Tibial nerve (tissue), 4 donors: ENCODE data around the gene PDGFA. TPM values are rescaled to one million over a fixed set of nuclear protein-coding genes. Genes with fewer than 3 reads are reported as not detected.

Source experiments
- DNase-seq, 2 donors: peaks; one replicate each; pipeline ENCODE4 v3.0.0-alpha.2; 2019; ENCODE audit warnings: low spot score in 2 of 2
- H3K27ac ChIP-seq, 4 donors: fragments of 200-600 bp; sonication (generic) in 3 of 4; one replicate each; pipeline ENCODE4 v1.5.1; 2017 to 2019; ENCODE audit warnings: mild to moderate bottlenecking in 1 of 4
- H3K27me3 ChIP-seq, 2 donors: fragments of 200-600 bp; sonication (generic) in 1 of 2; one replicate each; pipeline versions ENCODE4 v1.5.1 to v1.6.0; 2017 to 2019
- H3K36me3 ChIP-seq, 3 donors: fragments of 200-600 bp; sonication (generic); one replicate each; pipeline ENCODE4 v1.5.1; 2018 to 2019
- H3K4me1 ChIP-seq, 4 donors: fragments of 200-600 bp; sonication (generic) in 3 of 4; one replicate each; pipeline ENCODE4 v1.5.1; 2017 to 2019
- H3K4me3 ChIP-seq, 4 donors: fragments of 200-600 bp; sonication (generic) in 3 of 4; one replicate each; pipeline ENCODE4 v1.5.1; 2017 to 2019; ENCODE audit warnings: mild to moderate bottlenecking in 1 of 4, moderate library complexity in 1 of 4
- H3K9me3 ChIP-seq, 4 donors: fragments of 200-600 bp; sonication (generic) in 3 of 4; one replicate each; pipeline ENCODE4 v1.5.1; 2017 to 2019
- EP300 ChIP-seq, 2 donors: sonication (generic); formaldehyde crosslinking; IDR thresholded peaks; one replicate each; pipeline ENCODE4 v1.6.1; 2017; ENCODE audit warnings: antibody characterized with exemption in 2 of 2, mild to moderate bottlenecking in 1 of 2
- POLR2A ChIP-seq, 2 donors: fragments of 450-650 bp; IDR thresholded peaks; one replicate each; pipeline ENCODE4 v1.6.1; 2017; ENCODE audit warnings: antibody characterized with exemption in 2 of 2, mild to moderate bottlenecking in 2 of 2, moderate library complexity in 2 of 2
- WGBS, 2 donors: methylation state at CpG; one replicate each; pipeline ENCODE4 v1.1.5; 2018; 5-methylcytosine and 5-hydroxymethylcytosine counted together
- total RNA-seq, 4 donors: library from RNA; depleted of rRNA; stranded (reverse); fragments of >200 nt; gene quantifications; one replicate each; pipeline ENCODE4 v1.1.0, GENCODE V29; 2016
- TF ChIP-seq, protein P1 (sequence below), 5 experiments: fragments of 200-600 bp in 3 of 5; fragments of 450-650 bp in 2 of 5; sonication (generic) in 3 of 5; IDR thresholded peaks; one replicate each; pipeline ENCODE4 v1.5.1; 2016 to 2019; ENCODE audit warnings: antibody characterized with exemption in 5 of 5, mild to moderate bottlenecking in 3 of 5, moderate library complexity in 2 of 5

PDGFA gene
- total RNA-seq, 4 donors from 2014 or later: 33.4 to 84.1 (median 40.6) TPM

DNA sequence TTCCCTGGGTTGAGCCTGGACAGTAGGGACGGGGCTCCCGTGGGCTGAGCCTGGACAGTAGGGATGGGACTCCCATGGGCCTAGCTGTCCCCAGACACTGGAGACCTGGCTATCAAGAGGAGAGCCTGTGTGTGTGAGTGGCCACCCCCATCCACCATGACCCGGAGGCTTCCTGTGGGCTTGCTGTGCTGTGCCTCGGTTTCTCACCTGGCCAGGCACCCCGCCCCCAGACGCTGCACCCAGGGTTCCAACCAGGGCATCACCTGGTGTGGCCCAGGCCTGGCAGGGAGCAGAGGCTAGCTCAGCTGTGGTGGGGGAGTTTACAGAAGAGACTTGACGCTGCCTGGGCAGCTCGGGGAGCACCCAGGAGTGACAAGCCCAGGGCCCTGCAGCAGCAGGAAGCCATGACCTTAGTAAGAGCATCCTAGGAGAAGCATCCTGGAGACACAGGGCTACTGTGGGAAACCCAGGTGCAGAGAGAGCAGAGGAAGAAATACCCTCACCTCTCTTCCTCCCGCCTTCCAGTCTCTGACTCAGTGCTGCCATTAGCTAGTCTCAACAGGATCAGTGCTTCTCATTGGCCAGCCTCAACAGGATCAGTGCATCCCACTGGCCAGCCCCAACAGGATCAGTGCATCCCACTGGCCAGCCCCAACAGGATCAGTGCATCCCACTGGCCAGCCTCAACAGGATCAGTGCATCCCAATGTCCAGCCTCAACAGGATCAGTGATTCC lies 61.0 kb downstream of the PDGFA start:
- DNase-seq: no peak
- no peak overlapping the region for H3K4me3 ChIP-seq
- no peaks in the 10 kb centered on the region for H3K9me3 ChIP-seq
- no peaks in the 10 kb centered on the region for H3K36me3 ChIP-seq
- H3K27me3 ChIP-seq: peaks cover 0 to 4% of the 10 kb centered on the region in 2 donors
- WGBS, 2 donors: 87 to 93% methylated on average over 7 of the region's 9 CpGs
- no peak overlapping the region for H3K27ac ChIP-seq
- H3K4me1 ChIP-seq: peaks cover 0 to 44% (median 20%) of the 10 kb centered on the region in 4 donors
- TF ChIP-seq EP300 (IDR thresholded peaks at IDR 0.05) (no peak), POLR2A (IDR thresholded peaks at IDR 0.05) (no peak)
- TF ChIP-seq, protein P1, sequence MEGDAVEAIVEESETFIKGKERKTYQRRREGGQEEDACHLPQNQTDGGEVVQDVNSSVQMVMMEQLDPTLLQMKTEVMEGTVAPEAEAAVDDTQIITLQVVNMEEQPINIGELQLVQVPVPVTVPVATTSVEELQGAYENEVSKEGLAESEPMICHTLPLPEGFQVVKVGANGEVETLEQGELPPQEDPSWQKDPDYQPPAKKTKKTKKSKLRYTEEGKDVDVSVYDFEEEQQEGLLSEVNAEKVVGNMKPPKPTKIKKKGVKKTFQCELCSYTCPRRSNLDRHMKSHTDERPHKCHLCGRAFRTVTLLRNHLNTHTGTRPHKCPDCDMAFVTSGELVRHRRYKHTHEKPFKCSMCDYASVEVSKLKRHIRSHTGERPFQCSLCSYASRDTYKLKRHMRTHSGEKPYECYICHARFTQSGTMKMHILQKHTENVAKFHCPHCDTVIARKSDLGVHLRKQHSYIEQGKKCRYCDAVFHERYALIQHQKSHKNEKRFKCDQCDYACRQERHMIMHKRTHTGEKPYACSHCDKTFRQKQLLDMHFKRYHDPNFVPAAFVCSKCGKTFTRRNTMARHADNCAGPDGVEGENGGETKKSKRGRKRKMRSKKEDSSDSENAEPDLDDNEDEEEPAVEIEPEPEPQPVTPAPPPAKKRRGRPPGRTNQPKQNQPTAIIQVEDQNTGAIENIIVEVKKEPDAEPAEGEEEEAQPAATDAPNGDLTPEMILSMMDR (IDR thresholded peaks at IDR 0.05): no peak

DNA sequence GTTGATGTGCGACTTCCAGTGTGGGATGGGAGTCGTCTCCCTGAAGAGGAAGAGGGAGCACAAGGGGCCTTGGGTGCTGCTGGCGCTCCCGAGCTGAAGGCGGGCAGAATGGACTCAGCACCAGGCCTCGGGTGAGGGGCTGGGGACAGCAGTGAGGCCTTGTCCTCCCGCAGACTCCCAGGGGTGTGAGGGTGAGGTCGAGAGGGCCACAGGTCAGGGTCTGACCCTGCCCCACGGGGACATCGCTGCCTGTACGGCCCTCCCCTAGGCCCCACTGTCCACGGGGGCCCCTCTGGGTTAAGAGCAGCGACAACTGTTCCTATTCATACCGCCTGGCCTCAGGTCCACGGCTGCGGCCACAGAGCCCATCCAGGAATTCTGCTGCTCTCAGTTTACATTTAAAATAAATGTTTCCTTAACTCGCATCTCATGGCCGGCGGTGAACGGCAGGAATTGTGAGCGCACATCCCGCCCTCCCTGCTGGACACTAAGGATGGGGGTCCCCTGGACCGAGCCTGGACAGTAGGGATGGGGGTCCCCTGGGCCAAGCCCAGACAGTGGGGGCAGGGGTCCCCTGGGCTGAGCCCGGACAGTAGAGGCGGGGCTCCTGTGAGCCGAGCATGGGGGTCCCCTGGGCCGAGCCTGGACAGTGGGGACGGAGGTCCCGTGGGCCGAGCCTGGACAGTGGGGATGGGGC lies 61.7 kb downstream of the PDGFA start:
- no peak overlapping the region for H3K4me3 ChIP-seq
- peaks cover 0 to 51% (median 21%) of the 10 kb centered on the region in 4 donors for H3K4me1 ChIP-seq
- TF ChIP-seq EP300 (IDR thresholded peaks at IDR 0.05) (no peak), POLR2A (IDR thresholded peaks at IDR 0.05) (no peak)
- TF ChIP-seq, protein P1 (IDR thresholded peaks at IDR 0.05): no peak
- H3K27me3 ChIP-seq: peaks cover 0 to 11% of the 10 kb centered on the region in 2 donors
- peak overlapping the region in 2 of 4 donors; percentile 28 to 62 for H3K27ac ChIP-seq
- H3K9me3 ChIP-seq: no peaks in the 10 kb centered on the region
- H3K36me3 ChIP-seq: no peaks in the 10 kb centered on the region
- no peak for DNase-seq
- 65 to 73% methylated on average over 26 to 30 of the region's 30 CpGs for WGBS, 2 donors

DNA sequence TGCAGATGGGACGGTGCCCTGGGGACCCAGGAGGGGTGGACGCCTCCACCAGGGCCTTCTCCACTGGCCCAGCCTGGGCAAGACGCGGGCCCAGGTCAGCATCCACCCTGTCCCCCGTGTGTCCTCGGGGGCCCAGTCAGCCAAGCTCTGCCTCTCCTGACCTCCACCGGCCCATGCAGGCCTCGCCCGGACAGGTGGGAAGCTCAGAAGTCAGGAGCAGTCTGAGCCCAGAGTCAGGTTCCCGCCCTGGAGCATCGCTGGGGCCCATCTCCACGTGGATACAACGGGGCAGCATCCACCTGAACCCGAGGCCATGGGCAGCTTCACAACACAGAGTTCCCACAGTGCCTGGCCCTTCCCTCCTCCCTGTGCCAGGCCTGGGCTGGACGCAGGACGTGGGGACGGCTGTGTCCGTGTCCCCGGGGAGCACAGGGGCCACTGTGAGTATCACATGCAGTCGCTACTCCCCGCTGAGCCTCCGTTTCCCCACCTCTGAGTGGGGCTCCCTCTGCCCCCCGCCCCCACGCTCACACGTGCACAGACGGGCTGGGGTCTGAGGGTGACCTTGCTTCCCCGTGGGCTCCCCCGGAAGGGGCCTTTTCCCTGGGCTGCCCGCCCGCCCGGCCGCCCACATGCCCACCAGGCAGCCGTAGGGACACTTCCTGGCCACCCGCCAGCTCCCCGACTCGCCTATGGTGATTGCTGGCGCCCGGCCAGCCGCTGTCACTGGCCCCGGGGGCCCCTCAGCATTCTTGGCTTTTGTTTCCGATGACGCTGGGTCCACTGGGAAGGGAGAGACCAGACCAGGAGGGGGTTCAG lies 64.3 kb downstream of the PDGFA start:
- no peaks in the 10 kb centered on the region for H3K9me3 ChIP-seq
- TF ChIP-seq, protein P1 (IDR thresholded peaks at IDR 0.05): no peak
- TF ChIP-seq EP300 (IDR thresholded peaks at IDR 0.05): peak in 1 of 2 donors; percentile 53
- no peaks in the 10 kb centered on the region for H3K36me3 ChIP-seq
- H3K27me3 ChIP-seq: peaks cover 0 to 24% of the 10 kb centered on the region in 2 donors
- no peak overlapping the region for H3K4me3 ChIP-seq
- peaks cover 0 to 48% (median 26%) of the 10 kb centered on the region in 4 donors for H3K4me1 ChIP-seq
- peak overlapping the region in 3 of 4 donors; percentile 2 to 76 (median 60) for H3K27ac ChIP-seq
- 24 to 37% methylated on average over 21 to 29 of the region's 42 CpGs for WGBS, 2 donors
- peak in 1 of 2 donors; percentile 31 for DNase-seq

- TF ChIP-seq, protein P1 (IDR thresholded peaks at IDR 0.05): no peak
- no peak for TF ChIP-seq POLR2A (IDR thresholded peaks at IDR 0.05)
- TF ChIP-seq EP300 (IDR thresholded peaks at IDR 0.05): no peak
- H3K27me3 ChIP-seq: peaks cover 0 to 24% of the 10 kb centered on the region in 2 donors
Observed at GRCh38 chr7:454356-455109, 65.1 kb downstream of the PDGFA start.

More at GRCh38 chr7:454356-455109, 65.1 kb downstream of the PDGFA start:
- WGBS, 2 donors: 92 to 93% methylated on average over 50 to 54 of the region's 56 CpGs
- H3K9me3 ChIP-seq: no peaks in the 10 kb centered on the region
- no peak for DNase-seq
- peak overlapping the region in 1 of 4 donors; percentile 76 for H3K27ac ChIP-seq
- H3K4me1 ChIP-seq: peaks cover 0 to 42% (median 22%) of the 10 kb centered on the region in 4 donors
- H3K4me3 ChIP-seq: no peak overlapping the region
- H3K36me3 ChIP-seq: no peaks in the 10 kb centered on the region
